T follicular helper cell (primary cell): ENCODE results near the gene RAX.

Source experiments
- DNase-seq: peaks from one replicate; pipeline ENCODE4 v3.0.0-alpha.2; 2020; ENCODE audit warnings: low read depth
- total RNA-seq, 2 experiments: gene quantifications; one replicate each; lab custom pipeline; 2026; lab: John Stamatoyannopoulos, UW

RAX gene
- 0 reads per million in 2 experiments for total RNA-seq

DNA sequence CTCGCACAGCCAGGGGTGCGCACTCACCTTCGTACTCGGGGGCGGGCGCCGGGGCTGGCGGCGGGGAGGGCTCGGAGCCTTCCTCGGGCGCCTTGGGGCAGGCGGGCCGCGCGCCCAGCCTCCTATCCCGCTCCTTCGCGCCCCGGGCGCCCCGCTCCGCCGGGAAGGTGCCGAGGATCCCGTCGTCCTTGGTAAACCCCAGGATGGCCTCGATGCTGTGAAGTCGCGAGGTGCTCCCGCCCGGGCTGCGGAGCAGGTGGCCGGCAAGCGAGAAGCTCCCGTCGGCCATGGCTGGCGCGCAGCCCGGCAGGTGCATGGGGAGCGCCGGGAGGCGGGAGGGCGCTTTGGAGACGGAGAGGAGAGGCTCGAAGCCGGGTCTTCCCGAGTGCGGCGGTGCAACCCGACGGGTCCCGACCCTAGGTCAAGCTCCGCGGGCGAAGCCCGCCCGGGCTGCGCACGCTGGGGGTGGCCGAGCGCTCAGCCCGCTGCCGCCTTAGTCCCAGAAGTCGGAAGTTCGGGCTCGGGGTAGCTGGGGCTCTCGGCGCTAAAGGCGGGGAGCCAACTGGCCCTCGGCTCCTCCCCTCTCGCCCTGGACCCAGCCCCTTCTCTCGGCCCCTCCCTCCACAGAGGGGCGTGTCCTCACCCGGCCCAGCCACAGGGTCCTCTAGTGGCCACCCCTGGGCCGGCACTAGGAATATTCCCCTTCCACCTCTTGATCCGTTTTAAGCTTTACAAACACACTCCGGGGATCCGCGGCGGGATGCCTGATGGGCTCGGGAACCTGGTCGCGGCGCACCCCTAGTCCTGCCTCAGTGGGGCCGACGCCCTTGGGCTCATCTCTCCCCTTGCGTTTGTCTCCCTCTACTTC is at the start of gene RAX:
Gene RAX (minus strand): TSS at position 564 of the 868 bp plus-strand sequence. CDS start 248 bp downstream, at position 316.
- no peak for DNase-seq

DNA sequence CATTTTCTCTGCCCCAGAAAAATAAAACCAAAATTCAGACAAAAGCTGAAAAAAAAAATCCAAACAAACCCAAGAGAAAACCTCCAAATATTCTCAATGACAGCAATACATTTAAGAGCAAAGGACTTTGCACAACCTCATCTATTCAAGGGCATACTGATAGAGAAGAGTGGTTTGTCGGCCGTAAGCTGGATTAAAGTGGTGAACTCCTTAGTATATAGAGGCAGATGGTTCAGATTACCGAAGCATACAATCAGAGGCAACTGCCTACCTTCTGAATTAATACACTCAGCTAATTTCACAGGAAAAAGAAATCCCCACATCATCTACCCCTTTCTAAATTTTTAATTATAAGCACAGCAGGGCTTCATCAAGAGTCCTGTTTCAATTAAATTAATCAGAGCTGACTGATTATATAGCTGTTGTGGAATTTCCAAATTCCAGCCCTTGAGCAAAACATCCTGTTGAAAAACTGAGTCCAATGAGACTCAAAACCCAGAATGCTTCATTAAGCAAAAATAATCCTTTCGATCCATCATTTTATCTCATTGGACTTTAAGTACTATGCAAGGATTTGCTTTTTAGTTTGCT is 45.3 kb upstream of the RAX start, which contains the start of gene CPLX4:
Gene CPLX4 (minus strand): TSS at position 190 of the 591 bp plus-strand sequence. CDS start 187 bp downstream, at position 3.
- DNase-seq: no peak

DNA sequence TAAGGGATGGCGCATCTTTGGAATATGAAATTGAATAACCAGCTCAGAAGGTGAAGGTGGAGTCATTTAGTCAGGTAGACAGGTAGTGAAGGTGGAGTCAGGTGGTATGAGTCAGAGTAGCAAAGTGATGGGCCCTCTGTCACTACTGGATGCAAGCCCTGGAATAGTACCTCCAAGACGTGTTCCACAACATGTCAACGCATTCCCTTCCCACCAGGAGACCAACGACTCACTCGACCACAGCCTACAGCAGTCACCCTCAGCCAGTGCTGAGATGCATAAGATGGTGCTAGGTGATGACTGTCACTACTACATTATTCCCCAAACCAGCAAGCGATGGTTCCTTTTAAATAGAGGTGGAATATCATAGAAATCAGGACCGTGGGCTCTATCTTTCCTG is 38.4 kb upstream of the RAX start:
- DNase-seq: no peak

DNA sequence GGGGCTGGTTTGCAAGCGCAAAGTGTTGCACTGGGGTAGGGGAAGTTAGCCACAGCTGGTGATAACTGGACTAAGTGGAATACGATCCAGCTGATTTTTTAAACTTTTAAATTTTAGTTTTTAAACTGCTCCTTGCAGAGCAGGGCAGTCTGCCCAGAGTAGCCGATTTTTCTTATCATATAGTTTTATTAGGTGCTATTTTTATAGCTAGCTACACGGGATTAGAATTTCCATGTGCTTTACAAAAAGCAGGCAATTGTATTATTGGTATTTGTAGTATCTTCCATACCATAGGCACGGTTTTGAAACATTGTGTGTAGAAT is 35.6 kb upstream of the RAX start:
- DNase-seq: no peak

DNA sequence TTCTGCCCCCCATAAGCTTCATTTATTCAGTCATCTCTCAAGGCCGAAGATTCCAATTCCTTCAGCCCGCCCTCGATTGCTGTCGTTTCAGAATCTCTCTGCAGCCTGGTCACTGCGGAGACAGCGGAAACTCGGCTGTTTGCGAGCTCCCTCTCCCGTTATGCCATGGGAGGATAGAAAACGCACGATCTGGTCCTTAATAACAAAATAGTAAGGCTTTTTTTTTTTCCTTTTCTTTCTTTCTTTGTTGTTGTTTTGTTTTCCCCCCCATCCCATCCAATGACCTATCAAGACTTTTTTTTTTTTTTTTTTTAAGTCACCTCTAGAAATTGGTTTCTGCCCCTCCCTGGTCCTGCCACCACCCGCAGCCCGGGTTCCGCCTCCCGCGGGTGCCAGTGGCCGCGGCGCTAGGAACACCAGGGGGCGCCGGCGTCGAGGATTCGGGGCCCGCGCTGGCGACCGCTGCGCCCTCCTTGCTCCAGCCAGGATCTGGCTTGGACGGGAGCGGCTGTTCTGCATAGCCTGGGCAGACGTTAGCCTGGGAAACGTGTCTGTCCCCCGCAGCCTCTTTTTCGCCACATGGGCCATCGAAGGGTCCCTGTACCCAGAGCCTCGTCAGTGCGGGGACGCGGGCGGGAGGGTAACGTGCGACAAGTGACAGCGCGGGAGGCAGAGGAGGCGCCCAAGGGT is 35.1 kb upstream of the RAX start:
- peak; percentile 45 for DNase-seq

DNA sequence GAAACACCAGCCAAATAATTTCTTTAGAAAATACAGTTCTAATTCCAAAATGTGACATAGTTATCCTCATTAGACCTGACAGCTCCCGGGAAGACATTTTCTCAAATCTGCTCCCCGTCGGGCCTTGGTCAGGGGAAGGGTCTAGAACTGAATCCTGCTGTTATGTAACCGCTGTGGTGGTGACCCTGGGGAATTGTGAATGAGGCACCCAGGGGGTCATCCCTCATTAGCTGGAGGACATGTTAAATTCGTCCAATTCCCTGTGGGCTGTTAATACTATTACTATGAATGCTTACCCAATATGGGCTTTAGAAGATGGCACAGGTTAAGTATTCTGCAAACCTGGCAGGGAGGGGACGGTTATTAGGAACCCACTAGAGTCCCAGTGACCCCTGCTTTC is 33.4 kb upstream of the RAX start:
- no peak for DNase-seq

DNA sequence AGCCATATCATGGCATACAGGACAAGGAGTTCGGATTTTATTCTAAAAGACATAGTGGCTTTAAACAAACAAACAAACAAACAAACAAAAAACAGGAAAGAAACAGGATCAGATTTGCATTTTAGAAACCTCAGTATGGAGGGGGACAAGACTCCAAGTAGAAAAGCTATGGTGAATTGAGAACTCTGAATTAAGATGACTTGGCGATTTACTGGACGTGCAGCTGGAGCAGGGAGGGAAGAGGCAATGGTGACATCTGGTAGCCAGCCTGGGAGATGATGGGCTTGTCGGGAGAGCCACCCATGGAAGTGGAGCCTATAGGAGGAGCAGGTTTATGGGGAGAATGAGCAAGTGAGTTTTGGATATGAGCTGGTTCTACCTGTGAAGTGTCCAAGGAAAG is 32.0 kb upstream of the RAX start:
- no peak for DNase-seq

DNA sequence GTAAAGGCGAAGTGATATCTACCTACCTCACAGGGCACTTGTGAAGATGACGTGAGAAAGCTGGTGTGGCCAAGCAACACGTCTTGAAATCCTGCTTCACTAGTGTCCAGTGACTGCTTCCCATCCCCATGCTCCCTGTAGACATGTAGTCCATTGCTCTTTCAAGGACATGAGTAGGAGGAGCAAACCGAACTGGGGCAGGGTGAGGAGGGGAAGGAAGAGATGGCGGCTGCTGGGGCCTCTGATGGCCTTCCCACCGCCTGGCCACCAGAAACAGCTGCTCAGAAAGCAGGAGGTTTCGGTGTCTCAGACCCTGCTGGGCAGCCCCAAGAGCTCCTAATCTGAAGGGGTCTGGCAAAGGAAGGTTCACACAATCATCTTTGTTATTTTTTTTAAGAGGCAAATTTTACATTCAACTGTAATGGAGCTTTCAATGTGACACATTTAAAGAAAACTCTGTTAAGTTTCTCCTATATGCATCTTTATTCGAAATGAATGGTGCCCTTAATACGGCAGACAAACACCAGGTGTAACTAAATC is 30.5 kb upstream of the RAX start:
- no peak for DNase-seq

DNA sequence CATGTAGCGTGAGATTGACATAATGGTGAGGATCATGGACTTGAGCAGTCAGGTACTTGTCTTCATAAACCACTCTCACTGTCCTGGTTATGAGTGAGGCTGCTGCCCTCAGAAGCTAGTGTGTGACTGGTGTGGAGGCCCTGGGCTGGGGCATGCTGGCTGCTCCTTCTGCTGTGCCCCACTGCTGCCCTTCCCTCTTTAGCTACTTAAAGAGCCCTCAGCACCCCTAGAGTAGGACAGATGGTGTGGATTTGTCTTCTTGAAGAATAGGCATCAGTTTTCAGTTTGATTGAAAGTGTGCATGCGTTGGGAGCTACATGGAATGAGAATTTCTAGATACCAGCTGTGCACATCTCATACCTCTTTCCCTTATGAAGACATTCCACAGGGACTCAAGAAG is 29.8 kb upstream of the RAX start:
- DNase-seq: no peak

DNA sequence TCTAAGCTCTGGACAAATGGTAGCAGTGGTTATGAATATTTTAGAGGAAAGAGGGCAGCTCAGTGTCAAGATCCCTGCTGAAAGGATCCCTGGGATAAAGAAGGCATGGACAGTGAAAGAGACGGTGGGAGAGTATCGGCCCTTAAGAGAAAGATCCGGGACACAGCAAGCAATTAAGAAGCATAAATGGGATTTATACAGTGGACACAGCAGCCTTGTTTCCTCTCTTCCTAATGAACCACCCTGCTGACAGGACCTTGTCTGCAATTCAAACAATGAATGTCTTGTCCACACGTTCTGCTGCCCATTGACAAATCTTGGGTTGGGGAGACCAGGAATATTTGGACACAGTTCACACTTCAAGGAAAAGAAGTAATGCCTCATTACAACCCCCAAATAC is 28.7 kb upstream of the RAX start:
- DNase-seq: no peak

DNA sequence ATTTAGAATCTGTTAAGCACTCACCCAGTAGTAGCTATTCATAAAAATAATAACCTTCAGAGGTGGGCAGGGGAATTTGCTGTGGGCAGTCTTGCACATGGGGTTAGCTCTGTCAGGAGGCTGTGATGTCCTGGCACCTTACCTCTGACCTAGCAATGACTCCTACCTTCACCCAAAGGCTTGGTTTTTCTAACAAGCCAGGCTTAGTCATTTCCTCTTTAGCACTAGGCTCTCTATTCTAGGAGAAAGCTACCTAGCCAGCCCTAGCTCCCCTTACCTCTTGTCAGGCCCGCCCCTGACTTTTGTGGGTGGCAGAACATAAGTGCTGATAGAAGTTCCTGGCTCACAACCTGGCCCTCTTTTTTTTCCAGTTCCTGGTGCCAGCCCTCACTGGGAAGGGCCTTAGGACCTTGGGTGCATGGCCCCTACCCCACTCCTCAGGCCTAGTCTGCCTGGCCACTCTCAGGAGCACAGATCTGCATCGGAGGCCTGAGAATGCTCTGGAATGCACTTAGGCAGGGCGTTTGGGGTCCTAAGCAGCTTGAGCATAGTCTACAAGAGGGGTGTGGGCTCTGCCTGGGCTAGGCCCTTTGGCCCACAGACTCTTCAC is 27.5 kb upstream of the RAX start:
- no peak for DNase-seq

DNA sequence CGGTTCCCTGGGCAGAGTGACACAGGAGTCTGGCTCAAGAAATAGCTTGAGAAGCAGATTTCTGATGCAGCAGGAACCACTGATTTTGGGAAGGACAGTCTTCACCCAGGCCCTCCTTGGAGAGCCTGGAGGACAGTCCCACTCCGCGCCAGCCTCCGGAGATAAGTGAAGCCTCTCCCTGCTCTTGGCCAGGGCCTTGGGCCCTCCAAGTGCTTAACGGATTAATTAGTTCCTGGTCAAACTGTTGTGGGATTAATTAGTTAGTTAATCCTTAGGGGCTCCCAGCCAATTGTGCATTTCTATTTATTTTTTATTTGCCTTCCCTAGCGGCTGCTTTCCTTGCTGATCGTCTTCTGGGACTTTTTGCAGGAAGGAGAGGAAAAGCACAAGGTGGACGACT is 25.6 kb upstream of the RAX start:
- DNase-seq: no peak

DNA sequence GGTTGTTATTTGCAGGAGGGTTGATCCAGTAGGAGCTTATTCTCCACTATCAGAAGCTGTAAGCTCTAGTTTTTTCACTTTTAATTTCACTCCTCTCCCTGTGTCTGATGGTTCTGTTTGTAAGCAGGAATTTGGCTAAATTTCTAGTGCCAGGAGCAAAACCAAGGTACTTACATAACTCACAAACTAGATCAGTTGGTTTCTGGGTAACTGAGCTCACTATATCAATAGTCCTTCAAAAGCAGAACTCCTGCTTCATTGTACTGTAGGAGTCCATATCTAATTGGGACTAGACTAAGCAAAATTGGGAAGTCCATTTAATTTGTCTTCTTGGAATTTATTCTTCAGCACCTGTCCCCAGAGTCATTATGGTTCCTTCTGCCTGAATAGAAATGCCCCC is 20.1 kb upstream of the RAX start:
- no peak for DNase-seq

DNA sequence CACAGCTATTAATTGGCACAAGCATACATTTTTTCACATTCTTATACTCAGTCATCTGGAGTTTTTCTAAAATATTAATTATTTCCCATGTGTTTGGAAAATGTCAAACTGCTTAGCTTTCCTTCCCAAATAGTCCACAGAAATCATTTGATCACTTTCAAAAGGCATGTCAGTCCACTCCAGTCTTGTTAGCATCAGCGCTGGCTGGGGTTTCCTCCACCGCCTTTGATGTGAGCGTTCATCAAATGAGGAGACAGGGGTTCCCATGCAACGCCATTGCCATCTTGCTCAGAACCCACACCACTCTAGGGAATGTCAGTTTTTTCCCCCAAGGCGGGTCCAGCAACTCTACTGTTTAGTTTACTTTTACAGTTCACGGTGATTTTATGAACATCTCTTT is 13.1 kb upstream of the RAX start:
- no peak for DNase-seq

DNA sequence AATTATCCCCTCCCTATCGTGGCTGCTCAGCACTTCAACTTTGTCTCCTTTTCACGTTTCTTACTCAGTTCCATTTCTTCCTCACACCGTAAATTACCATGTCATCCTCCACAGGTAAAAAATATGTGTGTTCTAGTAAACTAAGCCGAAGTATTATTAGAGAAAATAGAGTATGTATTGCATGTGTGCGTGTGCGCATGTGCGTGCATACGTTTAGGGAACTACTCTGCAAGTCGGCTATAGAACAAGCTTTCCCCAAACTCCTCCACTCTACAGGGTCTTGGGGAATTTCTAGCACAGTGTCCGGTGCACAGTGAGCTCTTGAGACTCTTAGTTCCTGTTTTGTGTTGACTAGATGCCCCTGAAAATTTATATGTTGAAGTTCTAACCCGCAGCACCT is 9.1 kb upstream of the RAX start:
- DNase-seq: no peak

DNA sequence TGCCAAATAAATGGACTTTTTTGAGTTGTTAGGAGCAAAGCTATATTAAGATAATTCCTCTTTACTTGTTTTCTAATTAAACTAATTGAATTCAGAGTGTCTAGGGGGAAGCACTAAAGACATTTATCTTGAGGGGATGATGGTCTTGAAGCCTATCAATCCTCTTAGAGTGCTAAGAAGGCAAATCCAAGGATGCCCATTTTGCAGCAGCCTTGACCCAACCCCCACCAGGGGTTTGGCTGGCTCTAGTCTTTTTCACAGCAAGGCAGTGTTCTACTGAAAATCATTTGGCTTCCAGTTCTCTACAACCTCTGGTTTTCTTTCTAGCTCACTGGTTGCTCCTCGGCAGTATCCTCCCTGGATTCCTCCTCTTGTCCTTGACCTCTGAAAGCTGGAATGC is 6.5 kb upstream of the RAX start:
- no peak for DNase-seq

DNA sequence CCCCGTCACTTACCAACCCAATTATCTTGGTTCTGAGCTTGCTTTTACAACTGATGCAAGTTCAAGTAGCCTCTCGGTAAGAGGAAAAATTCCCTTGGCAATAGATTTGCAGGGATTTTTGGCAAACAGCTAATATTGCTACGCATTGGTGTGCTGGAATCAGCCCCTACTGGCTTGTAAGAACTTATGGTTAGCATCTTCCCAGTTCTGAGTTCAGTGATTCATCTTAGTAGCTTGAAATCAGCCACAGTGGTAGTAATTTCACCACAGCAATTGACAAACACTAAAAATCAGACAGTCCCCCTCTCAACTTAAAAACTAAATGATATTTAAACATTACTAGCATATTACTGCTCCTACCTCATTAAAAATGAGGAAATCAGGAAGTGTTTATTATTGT is 5.9 kb upstream of the RAX start:
- no peak for DNase-seq

DNA sequence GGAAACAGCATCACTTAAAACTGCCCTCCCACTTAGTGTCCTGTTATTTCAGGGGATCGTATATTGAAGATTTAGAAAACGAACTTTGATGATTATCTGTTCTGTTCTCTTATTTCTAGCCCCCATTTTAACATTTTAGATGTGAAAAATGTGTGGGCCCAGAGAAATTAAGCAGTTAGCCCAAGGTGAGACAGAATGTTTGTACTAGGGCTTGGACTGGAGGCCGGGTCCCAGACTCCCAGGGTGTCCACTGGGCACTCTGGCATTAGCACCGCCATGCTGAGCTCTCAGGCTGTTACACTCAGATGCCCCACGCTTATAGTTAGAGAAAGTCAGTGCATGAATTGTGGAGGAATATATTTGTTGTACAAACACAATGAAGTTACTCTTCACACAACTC is 5.5 kb upstream of the RAX start:
- DNase-seq: no peak

DNA sequence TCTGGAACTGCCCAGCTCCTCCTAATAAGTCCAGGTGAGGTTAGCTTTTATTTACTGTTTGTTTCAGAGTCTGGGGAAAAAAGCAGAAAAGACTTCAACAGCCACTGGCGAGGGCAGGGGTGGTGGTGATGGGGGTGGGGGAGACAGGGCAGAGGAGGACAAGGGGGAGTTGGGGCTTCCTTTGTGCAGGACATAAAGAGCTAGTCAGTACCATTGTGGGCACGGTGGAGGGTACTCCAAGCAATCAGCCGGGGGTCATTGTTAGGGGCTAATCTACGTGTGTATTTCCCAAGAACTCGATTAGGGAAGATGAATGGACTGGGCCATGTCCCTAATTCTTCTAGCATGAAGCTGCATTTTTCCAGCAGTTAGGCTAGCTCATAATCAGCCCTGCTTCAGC is 2.8 kb upstream of the RAX start:
- no peak for DNase-seq

DNA sequence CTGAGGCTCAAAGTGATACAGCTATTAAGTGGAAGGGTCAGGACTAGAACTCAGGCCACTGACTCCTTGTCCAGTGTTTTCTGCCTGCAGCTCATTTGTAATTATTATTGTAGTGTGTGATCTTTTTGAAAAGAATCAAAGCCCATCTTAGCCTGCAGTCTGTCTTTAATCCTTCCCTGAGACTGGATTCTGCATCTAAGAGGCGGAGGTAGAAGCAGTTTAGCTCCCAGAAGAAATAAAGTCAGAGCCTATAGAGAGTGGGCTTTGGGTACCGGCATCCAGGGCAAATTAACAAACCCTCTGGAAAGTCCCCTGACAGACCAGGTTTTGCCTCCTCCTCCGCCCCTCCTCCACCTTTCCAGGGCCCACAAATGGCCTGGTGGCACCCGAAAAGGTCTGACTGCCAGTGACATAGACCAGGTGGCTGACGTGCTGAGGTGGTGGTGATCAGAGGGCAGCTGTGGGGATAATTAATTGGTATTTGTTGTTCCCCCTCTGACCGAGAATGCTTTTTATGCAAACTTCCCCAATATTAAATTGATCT is 2.2 kb upstream of the RAX start:
- no peak for DNase-seq

DNA sequence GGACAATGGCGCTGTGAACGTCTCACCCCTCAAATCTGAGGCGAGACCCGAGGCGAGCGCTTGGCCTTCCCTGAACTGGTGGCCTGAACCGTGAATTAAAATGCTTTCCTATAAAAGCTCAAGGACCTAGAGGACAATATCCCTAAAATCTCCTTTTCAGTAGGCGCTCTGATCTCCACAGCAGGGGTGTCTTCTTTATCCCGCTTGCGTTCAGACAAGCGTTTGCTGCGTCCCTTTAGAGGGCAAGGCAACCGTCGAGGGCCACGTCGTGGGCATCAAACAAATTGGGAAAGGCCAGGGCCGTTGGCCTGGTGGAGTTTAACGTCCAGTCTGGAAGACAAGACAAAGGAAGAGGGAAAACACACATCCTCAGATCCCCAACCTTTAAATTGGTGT is 1.3 kb upstream of the RAX start:
- no peak for DNase-seq
